HG02970 (cell line): Measurements from ENCODE around the gene B3GALT5.

ENCODE experiments used
- ATAC-seq: cut with Tn5 transposase; IDR thresholded peaks from one replicate; pipeline ENCODE4 v1.9.1; 2021; ENCODE audit warnings: mild to moderate bottlenecking, moderate library complexity, moderate number of reproducible peaks; ENCODE audit not compliant: unreplicated experiment, low FRiP score

B3GALT5 gene

DNA sequence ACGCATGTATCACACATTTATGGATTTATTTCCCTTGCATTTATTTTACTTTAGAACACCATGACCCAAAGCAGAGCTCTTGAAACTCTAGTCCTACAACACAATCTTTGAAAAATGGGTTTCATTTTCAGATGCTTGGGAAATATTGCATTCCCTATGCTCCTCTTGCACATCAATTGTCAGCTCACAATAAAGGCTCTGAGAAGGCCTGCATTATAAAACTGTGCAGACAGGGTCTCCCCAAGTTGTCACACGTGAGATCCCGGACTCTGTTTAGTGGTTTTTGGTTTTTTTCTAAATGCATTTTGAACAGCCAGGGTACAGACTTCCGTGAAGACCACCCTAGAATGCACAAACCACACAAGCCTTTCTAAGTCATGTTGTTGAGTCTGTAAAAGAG is 9.9 kb upstream of the B3GALT5 start:
- ATAC-seq, result no peak

DNA sequence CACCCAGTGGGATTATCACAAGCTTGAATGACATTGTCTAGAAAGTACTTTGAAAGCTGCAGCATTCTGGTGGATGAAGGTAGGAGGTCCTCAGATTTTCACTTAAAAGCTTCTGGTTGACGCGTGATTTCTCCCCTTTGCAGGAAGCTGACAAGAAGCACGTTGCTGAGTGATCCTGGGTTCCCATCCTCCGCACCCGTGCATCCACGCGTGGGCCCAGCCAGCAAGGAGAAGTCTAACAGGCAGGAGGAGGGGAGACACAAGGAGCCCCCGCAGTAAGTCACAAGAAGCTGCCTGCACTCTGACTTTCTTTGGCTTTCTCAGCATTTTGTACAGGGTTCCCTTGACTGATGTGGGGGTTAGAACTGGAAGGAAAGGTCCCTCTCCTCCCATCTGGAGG is 7.8 kb upstream of the B3GALT5 start:
- ATAC-seq, result no peak

DNA sequence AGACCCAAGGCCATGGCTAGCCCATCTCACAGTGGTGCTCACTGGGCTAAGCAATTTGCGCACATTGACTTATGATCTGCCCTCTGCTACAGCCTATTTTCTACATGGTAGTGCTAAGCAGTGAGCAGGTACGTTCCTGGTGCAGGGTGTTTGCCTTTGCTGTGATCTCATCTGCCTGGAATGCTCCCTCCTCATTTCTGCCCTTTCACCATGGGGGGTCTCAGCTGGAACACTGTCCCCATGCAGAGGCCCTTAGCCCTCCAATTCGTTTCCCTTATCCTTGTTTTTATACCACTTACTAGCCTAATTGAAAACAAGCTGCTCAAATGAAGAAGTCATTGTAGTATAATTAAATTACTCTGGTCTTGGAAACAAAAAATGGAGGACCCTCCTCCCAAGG is 2.0 kb upstream of the B3GALT5 start:
- ATAC-seq, result no peak

DNA sequence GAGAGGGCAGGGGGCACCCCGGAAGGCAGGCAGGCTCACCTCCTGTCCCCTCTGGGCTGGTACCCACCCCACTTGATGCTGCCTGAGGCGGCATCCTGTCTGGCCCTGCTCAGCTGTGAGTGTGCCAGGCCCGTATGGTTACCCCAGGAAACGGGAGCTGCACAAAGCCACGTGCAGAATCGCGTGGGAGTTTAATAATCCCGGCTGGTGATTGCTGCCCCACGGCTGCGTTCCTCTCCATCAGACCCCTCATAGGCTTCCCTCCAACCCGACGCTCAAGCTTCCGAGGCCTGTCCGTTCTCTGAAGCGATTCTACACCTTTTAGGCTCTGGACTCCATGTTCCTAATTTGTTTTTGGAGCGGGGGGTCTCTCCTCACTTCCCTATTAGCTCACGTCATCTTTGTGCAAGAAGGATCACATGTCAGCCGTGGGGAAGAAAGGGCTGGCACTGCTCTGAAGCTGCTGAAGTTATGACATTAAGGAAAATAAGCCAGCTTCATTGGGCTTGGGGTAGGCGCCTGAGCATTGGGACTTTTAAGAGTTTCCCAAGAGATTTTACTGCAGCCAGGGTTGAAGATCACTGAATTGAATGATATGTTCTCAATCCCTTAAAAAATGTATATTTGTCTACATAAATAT is 1.1 kb upstream of the B3GALT5 start:
- no peak for ATAC-seq

DNA sequence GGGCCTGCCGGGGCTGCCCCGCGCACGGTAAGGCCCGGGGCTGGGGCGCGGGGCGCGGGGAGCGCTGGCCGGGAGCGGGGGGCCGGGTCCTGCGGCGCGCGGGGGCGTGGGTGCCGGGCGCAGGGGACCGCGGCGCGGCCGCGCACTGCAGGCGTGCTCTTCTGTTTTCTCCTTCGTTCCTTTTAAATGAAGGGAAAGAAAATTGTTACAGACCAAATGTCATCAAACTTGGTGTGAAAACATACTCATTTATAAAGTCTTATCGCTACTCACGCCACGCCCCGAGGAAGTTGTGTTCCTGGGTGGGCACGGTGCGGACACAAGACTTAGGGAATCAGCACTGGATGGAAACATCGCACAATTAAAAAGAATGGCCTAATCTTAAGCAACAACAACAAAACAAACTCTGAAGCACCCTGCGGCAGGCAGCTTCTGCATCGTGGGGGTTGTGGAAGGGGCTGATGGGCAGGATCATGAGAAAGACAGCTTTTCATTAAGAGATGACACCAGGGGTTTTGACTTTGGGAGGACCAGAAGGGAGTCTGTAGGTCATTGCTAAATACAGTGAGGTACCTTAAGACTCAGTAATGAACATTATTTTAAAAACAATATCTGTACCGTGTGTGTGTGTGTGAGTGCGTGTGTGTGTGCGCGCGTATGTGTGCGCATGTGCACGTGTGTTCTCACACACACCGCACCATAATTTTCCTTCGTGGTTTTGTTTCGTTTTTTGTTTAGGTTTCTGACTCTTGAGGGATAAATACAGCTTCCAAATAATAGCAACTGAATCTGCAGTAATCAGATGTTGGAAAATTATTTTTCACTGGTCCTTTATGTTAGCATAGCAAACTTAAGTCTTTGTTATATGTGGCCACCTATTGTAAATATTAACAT is 548 bp downstream of the B3GALT5 start:
- no peak for ATAC-seq

DNA sequence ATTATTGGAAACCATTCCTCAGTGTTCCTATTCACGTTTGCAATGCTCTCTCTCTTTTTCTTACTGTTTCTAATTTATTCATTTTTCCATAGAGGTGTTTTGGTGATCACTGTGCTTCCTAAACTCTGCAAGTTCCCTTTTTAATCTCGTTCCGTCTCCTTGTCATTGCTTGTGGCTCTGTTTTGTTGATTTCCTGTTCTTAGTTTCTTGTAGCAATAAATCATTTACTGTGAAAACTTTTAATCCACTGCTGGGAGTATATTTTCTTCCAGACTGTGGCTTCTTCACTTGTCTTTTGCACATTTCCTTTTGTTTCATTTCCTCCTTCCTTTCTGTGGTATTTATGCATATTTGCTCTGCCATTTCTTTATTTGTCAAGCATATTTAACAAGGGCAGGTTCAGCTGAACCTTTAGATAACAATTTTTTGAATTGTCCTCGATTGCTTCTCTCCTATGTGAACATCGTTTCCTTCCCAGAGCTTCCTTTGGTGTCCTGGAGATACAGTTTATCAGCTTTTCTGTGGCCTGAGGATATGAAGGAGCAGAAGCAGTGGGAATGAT is 3.6 kb downstream of the B3GALT5 start:
- ATAC-seq, result no peak

DNA sequence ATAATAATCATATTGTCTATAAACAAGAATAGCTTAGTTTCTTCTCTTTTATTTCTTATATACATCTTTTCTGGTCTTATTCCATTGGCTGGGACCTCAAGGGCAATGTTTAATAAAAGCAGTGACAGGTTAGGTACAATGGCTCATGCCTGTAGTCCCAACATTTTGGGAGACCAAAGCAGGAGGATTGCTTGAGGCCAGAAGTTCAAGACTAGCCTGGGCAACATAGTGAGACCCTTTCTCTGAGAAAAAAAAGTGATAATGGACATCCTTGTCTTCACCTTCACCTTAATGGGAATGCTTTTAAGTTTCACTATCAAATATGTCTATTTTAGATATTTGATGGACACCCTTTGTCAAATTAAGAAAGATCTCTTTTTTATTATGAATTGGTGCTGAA is 8.1 kb downstream of the B3GALT5 start:
- ATAC-seq, result no peak

DNA sequence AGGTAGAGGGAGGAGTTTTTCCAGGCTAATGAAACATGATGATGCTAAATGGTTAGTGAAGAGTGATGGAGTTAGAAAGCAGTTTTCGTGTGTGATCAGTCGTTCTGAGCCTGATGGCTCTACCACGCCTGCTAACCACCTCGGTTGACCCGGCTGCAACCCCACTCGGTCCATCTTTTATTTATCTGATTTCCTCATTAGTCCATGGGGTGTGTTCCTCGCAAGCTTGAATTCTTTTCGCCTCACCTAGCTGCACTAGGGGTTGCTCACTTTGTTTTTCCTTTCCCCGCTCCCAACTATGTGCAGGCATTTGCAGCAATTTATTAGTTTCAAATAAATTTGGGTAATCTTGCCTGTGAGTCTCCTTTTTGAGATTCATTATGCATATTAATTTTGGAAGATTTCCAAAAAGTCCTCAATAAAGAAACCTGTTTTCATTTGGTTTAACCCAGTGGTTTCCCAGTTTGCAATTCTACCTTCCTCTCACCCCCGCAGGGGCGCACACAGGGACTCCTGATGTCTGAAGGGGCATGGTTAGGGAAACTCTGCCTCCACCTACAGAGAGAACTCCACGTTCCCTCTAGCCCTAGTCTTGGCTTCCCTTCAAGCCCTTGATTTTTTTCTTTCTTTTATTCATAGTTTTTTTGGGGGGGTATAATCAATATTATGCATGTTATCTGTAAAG is 12.6 kb downstream of the B3GALT5 start:
- no peak for ATAC-seq

DNA sequence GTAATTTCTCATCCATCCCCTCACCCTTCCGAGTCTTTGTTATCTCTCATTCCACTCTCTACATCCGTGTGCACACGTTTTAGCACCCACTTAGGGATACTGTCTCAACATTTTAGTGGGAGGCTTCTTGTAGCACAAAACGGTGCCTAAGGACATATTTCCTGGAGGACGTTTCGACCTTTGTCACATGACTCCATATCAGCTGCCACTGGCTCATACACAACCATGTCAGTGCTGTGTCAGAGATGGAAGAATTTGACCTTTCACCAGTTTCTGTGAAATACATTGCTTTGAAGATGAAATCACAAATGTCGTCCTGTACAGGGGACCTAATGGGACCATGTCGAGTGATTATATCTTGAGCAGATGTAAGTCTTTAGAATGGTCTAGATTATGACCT is 15.6 kb downstream of the B3GALT5 start:
- no peak for ATAC-seq

DNA sequence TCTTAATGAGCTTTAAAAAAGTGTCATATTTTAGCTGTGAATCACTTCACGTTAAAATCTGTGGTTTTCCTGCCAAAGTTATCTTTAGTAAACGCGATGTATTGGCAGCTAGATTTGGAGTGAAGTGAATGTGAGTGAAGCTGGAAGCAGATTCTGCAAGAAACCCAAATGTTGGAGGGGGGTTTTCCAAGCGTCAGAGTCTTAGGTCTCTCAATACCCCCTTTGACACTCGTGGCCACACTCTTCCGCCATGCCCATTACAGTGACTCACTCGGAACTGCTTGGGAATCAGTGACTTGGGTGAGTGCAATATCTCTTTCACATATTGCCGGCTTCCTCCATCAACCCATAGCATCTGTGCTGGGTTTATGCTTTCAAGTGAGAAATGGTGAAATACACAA is 17.5 kb downstream of the B3GALT5 start:
- no peak for ATAC-seq

DNA sequence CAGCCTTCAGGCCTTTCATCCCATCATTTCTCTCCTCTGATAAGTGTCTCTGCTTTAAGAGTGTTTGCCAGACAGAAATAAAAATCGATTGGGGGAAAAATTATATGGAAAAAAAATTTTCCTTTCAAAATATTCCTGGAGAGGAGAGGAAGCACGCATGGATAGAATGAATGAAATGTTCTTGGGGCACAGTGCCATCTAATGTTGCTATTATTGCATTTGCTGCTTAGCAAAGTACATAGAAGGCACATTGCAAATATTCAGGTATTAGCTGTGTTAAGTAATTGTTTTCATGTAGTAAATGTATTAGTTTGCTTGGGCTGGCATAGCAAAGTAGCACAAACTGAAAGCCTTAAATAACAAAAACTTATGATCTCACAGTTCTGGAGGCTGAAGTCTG is 18.1 kb downstream of the B3GALT5 start:
- ATAC-seq, result no peak

DNA sequence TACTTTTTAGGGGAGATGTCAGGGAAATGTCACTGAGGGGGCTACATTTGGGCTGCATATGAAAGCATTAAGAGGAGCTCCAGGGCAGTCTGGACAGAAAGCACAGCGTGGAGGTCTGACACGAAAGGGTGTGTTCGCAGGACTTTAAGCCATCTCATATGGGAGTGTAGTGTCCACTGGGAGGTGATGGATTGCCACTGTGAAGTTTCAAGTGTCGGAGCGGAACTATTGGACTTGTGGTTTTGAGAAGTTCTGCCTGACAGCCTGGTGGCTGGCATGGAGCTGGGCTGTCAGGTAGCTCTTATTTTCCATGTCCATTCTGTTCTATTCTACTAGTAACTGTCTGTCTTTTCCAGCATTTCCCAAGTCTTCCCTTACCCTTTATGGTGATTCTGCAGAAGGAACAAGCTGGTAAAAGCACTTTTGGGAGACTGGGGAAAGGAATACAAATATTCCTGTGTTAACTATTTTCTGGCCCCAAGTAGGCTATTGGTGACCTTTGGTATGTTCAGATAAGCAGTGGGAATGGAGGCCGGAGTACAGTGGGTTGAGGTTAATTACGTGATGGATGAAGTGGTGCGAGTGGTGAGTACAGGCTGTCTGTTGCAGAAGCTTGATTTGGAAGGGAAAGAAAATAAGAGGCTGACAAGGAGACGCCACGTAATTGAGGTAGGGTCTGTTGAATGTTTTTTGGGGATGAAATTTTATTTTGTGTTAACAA is 19.3 kb downstream of the B3GALT5 start:
- no peak for ATAC-seq

DNA sequence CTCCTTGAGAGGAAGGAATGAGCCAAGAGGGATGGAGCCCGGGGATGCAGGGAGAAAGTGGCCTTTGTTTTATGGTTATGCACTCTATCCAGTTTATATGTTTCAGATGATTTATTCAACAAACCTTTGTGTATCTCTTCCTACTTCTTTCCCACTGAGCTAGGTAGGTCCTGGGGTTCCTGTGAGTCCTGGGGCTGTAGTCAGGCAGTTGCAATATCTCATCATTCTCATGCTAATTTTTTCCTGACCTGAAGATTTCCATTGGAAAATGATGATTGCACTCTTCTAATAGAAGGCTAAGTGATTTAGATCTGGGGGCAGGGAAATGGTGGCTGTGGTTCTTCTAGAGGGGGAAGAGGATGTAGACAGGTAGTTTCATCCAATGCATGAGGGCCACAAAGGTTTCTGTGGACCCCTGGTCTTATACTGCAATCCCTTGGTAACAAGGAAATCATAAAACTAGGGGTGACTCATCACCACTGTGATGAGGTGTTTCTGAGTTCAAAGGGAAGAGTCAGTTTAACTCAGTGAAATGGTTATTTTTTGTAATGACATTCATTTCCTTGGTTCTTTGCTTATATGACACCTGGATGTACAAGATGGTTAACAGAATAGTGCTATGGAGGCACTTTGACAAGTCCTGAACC is 20.2 kb downstream of the B3GALT5 start:
- no peak for ATAC-seq

DNA sequence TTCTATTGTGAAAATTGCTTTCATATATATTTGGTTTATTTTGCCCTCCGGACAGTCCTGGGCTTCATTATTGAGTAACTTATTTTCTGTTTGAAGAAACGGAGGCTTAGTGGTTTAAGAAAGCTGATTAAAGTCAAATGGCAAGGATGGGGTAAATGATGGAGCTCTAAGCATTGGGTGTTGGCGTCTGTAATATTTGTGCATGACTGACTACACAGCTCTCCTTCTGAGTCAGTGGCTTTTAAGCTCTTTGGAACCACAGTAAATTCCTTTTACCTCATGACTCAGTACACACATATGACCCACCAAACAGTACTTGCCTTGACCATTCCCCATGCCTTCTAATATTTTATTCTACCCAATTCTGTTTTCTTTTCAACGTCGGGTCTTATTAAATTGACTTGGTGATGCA is 21.0 kb downstream of the B3GALT5 start:
- ATAC-seq, result no peak

DNA sequence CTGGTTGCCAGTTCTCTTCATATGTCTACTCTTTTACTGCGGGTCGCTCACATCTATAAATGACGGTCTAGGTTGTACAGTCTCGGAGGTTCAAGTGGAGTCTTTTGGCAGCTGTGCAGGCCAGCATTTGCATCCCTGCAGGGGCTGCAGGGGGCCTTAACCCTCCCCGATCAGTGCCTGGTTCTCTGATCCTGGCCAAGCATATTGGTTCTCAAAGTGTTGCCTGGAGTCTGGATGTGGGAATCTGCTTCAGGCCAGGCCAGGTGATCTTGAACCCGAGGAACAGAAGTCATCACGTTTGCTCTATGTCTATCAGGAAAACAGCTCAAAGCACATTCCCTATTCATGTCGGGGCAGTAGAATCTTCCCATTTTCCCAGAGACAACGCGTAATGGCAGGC is 21.8 kb downstream of the B3GALT5 start:
- ATAC-seq, result no peak

DNA sequence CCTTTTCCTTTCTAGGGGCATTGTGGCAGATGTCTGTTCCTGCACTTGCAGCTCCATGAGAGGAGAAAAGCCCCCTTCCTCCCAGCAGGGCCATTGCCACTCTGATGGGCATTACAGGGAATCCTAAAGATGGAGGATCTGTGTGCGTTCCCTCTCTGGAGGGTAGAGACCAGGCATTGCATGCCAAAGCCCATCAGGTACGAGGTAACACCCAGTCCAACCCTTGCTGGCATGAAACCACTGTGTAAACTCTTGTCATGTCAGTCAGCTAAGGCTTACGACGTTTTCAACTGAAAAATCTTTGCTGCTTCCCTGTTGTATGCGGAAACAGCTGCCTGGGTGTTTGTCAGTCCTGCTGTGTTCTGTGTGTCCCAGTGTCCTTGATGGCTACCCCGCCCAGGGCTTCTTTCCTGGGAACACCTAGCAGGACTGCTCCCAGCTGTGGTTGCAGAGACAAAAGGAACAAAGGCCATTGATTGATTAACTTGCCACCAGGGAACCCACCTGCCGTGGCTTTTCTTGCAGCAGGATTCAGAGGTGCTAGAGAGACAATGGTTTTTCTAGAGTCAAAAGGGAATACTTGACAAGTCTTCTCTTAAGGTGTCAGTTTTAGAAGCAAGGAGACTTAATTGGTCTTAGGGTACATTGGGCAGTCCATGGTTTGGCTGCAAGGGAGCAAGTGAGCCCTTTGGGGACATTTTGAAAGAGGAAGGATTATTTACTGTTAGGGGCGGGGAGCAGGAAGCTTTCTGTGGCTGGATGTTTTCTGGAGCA is 24.6 kb downstream of the B3GALT5 start:
- no peak for ATAC-seq

DNA sequence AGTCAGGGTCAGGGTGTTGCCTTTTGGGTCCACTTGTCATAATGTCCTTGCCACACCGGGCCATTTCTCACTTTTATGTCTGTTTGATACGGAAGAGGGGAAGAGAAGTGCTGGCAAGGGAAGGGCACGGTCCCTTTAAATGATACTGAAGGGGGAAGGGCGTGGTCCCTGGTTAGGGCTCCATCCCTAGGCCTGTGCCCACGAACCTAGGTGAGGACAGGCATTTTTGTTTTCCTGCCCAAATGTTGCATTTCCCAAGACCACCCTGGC is 25.2 kb downstream of the B3GALT5 start:
- no peak for ATAC-seq

DNA sequence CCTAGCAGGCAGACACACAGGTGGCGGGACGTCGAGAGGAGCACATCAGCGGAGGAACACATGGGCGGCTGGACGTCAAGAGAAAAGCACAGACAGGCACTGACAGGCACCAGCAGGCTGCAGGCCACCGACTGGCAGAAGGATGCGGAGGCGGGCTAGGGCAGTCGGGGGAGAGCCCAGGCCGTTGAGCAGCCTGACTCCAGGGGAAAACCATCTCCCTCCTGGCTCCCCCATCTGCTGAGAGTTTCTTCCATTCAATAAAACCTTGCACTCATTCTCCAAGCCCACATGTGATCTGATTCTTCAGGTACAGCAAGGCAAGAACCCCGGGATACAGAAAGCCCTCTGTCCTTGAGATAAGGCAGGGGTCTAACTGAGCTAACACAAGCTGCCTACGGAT is 25.5 kb downstream of the B3GALT5 start:
- no peak for ATAC-seq

DNA sequence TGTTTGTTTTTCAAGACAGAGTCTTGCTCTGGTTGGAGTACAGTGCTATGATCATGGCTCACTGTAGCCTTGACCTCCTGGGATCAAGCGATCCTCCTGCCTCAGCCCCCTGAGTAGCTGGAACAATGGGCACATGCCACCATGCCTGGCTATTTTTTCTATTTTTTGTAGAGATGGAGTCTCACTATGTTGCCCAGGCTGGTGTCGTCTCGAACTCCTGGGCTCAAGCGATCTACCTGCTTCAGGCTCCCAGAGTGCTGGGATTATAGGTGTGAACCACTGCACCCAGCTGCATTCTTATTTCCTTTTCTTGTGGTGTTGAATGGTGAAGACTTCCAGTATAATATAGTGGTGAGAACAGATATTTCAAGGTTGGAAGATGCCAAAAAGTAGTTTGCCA is 28.0 kb downstream of the B3GALT5 start:
- ATAC-seq, result no peak
